ENCODE data around the gene VPS39. TPM values are rescaled to one million over a fixed set of nuclear protein-coding genes. Genes with fewer than 3 reads are reported as not detected.

Gene VPS39
- total RNA-seq, 1 experiment from 2014 or later: 55.2 TPM

DNA sequence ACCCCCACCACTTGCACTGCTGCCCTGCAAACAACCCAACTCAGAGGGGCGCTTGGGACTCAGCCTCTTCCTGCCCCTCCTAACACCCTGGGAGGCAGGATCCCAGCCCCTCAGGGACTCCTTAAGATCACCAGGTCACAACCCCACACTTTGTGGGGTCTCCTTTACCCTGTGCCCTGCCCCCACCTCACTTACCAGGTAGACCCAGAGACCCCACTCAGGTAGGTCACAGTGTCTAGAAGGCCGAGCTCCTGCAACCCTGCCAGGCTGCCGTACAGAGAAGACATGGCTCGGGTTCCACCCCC is 60.7 kb downstream of the VPS39 start:
- no peaks in the 10 kb centered on the region for H3K36me3 ChIP-seq (ENCODE audit: control insufficient read depth, insufficient read depth, low read length)
- no peak overlapping the region for H3K4me3 ChIP-seq (ENCODE audit: low read depth in 2 of 2, low read length in 2 of 2)
- intact Hi-C loops (cut with micrococcal nuclease; ENCODE audit: unreplicated experiment): no loop called here
- ChIA-PET POLR2A (no interaction called here), CTCF (no interaction called here)
- TF ChIP-seq, protein P1, sequence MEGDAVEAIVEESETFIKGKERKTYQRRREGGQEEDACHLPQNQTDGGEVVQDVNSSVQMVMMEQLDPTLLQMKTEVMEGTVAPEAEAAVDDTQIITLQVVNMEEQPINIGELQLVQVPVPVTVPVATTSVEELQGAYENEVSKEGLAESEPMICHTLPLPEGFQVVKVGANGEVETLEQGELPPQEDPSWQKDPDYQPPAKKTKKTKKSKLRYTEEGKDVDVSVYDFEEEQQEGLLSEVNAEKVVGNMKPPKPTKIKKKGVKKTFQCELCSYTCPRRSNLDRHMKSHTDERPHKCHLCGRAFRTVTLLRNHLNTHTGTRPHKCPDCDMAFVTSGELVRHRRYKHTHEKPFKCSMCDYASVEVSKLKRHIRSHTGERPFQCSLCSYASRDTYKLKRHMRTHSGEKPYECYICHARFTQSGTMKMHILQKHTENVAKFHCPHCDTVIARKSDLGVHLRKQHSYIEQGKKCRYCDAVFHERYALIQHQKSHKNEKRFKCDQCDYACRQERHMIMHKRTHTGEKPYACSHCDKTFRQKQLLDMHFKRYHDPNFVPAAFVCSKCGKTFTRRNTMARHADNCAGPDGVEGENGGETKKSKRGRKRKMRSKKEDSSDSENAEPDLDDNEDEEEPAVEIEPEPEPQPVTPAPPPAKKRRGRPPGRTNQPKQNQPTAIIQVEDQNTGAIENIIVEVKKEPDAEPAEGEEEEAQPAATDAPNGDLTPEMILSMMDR (IDR thresholded peaks at IDR 0.05): no peak
- TF ChIP-seq REST (IDR thresholded peaks at IDR 0.05; ENCODE audit: insufficient read depth in 1 of 2, low read depth in 2 of 2, low read length in 1 of 2) (no peak), TCF7L2 (IDR thresholded peaks at IDR 0.05; ENCODE audit: low read depth, low read length) (no peak), SIN3A (IDR thresholded peaks at IDR 0.05; ENCODE audit: borderline replicate concordance, insufficient read depth, low read depth, low read length) (no peak), POLR2AphosphoS5 (IDR thresholded peaks at IDR 0.05; ENCODE audit: low read depth, low read length) (no peak)
- no TSS peak for BruUV-seq (replicated peaks)
- H3K27ac ChIP-seq (ENCODE audit: low read length): no peak overlapping the region
- DNase-seq (ENCODE audit: low read depth, low spot score): no peak
- H3K4me1 ChIP-seq (ENCODE audit: control insufficient read depth, insufficient read depth, low read length): no peaks in the 10 kb centered on the region
- no peaks in the 10 kb centered on the region for H3K27me3 ChIP-seq (ENCODE audit: control insufficient read depth, insufficient read depth, low read length)
- in situ Hi-C loops (cut with HindIII; ENCODE audit: low pct_unique_long_range_greater_than_20kb, low sequenced_read_pairs): no loop called here
- ATAC-seq: no peak
- no peaks in the 10 kb centered on the region for H3K9me3 ChIP-seq (ENCODE audit: control insufficient read depth, insufficient read depth, low read depth, low read length)

DNA sequence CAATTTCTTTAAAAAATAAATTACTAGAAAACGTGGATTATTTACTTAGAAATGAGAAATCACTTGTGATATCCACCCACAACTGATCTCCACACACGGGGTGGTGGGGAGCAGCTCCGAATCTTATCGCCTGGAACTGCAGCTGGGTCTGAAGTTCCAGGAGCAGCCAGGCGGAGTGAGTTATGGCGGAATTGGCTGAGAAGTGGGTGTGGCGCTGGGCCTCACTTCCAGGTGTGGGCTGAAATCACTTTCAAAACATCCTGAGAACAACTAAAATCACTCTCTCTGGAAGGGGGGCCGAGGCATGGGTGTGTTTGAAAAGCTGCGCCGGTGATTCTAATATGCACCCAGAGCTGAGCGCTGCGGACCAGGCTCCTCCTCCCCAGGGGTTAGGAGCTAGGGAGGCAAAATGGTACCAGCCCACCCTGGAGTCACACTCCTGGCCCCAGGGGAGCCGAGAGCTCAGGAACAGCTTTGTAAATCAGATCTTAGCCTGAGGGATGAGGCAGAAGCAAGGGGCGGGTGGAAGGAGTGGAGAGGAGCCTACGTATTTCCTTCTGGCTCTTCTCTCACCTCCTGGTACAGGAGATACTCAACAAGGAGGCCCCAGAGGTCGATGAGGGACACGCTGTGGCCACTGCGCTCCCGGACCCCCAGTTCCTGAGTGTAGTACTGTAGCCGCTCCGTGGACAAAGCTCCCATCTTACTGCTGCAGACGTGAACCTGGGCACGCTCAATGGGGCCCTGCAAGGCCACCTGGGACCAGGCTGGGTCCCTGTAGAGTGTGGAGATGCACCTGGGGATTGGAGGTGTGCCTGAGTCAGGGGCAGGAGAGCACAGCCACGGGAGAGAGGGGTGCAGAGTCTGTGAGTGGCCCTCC is 61.3 kb downstream of the VPS39 start:
- ChIA-PET POLR2A (no interaction called here), CTCF (no interaction called here)
- H3K4me1 ChIP-seq (ENCODE audit: control insufficient read depth, insufficient read depth, low read length): no peaks in the 10 kb centered on the region
- no peak overlapping the region for H3K27ac ChIP-seq (ENCODE audit: low read length)
- no TSS peak for BruUV-seq (replicated peaks)
- DNase-seq (ENCODE audit: low read depth, low spot score) (no peak), ATAC-seq (no peak)
- intact Hi-C loops (cut with micrococcal nuclease; ENCODE audit: unreplicated experiment) (no loop called here), in situ Hi-C loops (cut with HindIII; ENCODE audit: low pct_unique_long_range_greater_than_20kb, low sequenced_read_pairs) (no loop called here)
- no peaks in the 10 kb centered on the region for H3K36me3 ChIP-seq (ENCODE audit: control insufficient read depth, insufficient read depth, low read length)
- H3K9me3 ChIP-seq (ENCODE audit: control insufficient read depth, insufficient read depth, low read depth, low read length): no peaks in the 10 kb centered on the region
- H3K4me3 ChIP-seq (ENCODE audit: low read depth in 2 of 2, low read length in 2 of 2): no peak overlapping the region
- TF ChIP-seq TCF7L2 (IDR thresholded peaks at IDR 0.05; ENCODE audit: low read depth, low read length) (no peak), POLR2AphosphoS5 (IDR thresholded peaks at IDR 0.05; ENCODE audit: low read depth, low read length) (no peak), SIN3A (IDR thresholded peaks at IDR 0.05; ENCODE audit: borderline replicate concordance, insufficient read depth, low read depth, low read length) (no peak)
- TF ChIP-seq, protein P1 (IDR thresholded peaks at IDR 0.05): no peak
- no peaks in the 10 kb centered on the region for H3K27me3 ChIP-seq (ENCODE audit: control insufficient read depth, insufficient read depth, low read length)

Data from Panc1 (cell line).